H1 (cell line): ENCODE measurements around the gene EPHB1. TPM values are rescaled to one million over a fixed set of nuclear protein-coding genes. Genes with fewer than 3 reads are reported as not detected.
"Not testable (repeated sequence)": the region's sequence is repeated elsewhere in the genome, so short reads cannot be mapped to it uniquely, and the experiment has no call there.

ENCODE experiments used
- CTCF ChIA-PET: fragments of 300-600 bp; sonication (Branson Sonifier 250); formaldehyde crosslinking; loops from one replicate; lab custom pipeline; 2021; ENCODE audit not compliant: partially characterized antibody; lab: Charles Lee
- POLR2A ChIA-PET: fragments of 300-600 bp; sonication (Branson Sonifier 250); formaldehyde crosslinking; loops from one replicate; lab custom pipeline; 2021; ENCODE audit warnings: inconsistent platforms; ENCODE audit not compliant: partially characterized antibody; lab: Charles Lee
- DNase-seq, 2 experiments: peaks; one replicate each; pipeline versions ENCODE4 v3.0.0 to v3.0.0-alpha.2; 2010 to 2022; ENCODE audit warnings: low spot score in 2 of 2, low read depth in 1 of 2, mixed read lengths in 1 of 2
- FAIRE-seq: peaks from 2 replicates; lab custom pipeline; 2011; peaks lifted over from hg19 to GRCh38; lab: Jason Lieb, UNC
- H2AFZ ChIP-seq: 2 replicates; pipeline ENCODE4 v1.8.1; 2012; ENCODE audit warnings: low read length, inconsistent platforms
- H2AK5ac ChIP-seq: 2 replicates; pipeline ENCODE4 v1.6.1; 2013; ENCODE audit warnings: low read depth, low read length
- H2BK120ac ChIP-seq: replicated peaks from 2 replicates; pipeline ENCODE3; 2013; ENCODE audit warnings: low read depth, low read length, inconsistent platforms
- H2BK12ac ChIP-seq: 2 replicates; pipeline ENCODE4 v1.6.1; 2013; ENCODE audit warnings: low read depth, low read length
- H2BK15ac ChIP-seq: 2 replicates; pipeline ENCODE4 v1.6.1; 2013; ENCODE audit warnings: low read length
- H2BK20ac ChIP-seq: 2 replicates; pipeline ENCODE4 v1.6.1; 2013; ENCODE audit warnings: low read length
- H2BK5ac ChIP-seq: 2 replicates; pipeline ENCODE4 v1.6.1; 2013; ENCODE audit warnings: low read depth, low read length
- H3K14ac ChIP-seq: 2 replicates; pipeline ENCODE4 v1.6.1; 2013; ENCODE audit warnings: inconsistent platforms; ENCODE audit not compliant: insufficient read length
- H3K18ac ChIP-seq: 2 replicates; pipeline ENCODE4 v1.6.1; 2013; ENCODE audit warnings: low read length; ENCODE audit errors: extremely low read depth
- H3K23ac ChIP-seq: 2 replicates; pipeline ENCODE4 v1.6.1; 2013; ENCODE audit warnings: inconsistent platforms; ENCODE audit not compliant: insufficient read length
- H3K23me2 ChIP-seq: 2 replicates; pipeline ENCODE4 v1.6.1; 2013; ENCODE audit warnings: low read depth, low read length
- H3K27ac ChIP-seq: 2 replicates; pipeline ENCODE4 v1.6.1; 2011; ENCODE audit warnings: low read depth, low read length, inconsistent platforms
- H3K27me3 ChIP-seq, 4 experiments: replicated peaks in 1 of 4; 1 replicate in 1 of 4; 2 replicates in 3 of 4; pipeline versions ENCODE4 v1.6.1 to v1.8.1; 2011 to 2013; ENCODE audit warnings: low read length in 3 of 4, mild to moderate bottlenecking in 3 of 4, inconsistent platforms in 2 of 4, mixed read lengths in 2 of 4, moderate library complexity in 1 of 4; ENCODE audit not compliant: control insufficient read depth in 3 of 4, insufficient read depth in 3 of 4; ENCODE audit errors: extremely low read depth in 1 of 4
- H3K36me3 ChIP-seq, 4 experiments: 2 replicates each; pipeline versions ENCODE4 v1.6.1 to v1.8.1; 2011 to 2013; ENCODE audit warnings: mild to moderate bottlenecking in 4 of 4, low read length in 3 of 4, moderate library complexity in 2 of 4, control low read depth in 1 of 4, inconsistent platforms in 1 of 4; ENCODE audit not compliant: insufficient read depth in 4 of 4, control insufficient read depth in 2 of 4
- H3K4ac ChIP-seq: replicated peaks from 2 replicates; pipeline ENCODE3; 2013; ENCODE audit warnings: low read length, low read depth, mixed read lengths, inconsistent platforms; ENCODE audit not compliant: insufficient read length
- H3K4me1 ChIP-seq, 4 experiments: replicated peaks in 1 of 4; 1 replicate in 1 of 4; 2 replicates in 3 of 4; pipeline versions ENCODE4 v1.6.1 to v1.8.1; 2011 to 2013; ENCODE audit warnings: low read length in 3 of 4, inconsistent platforms in 2 of 4, mixed read lengths in 1 of 4; ENCODE audit not compliant: insufficient read depth in 4 of 4, control insufficient read depth in 3 of 4
- H3K4me2 ChIP-seq, 2 experiments: 2 replicates each; pipeline versions ENCODE4 v1.6.1 to v1.8.1; 2011 to 2013; ENCODE audit warnings: low read depth in 2 of 2, low read length in 2 of 2, control low read depth in 1 of 2, inconsistent platforms in 1 of 2, mild to moderate bottlenecking in 1 of 2; ENCODE audit not compliant: insufficient read depth in 1 of 2
- H3K4me3 ChIP-seq, 4 experiments: fragments of 200-600, 300-600 bp in 1 of 4; sonication (generic), shearing (Covaris generic), sonication (Bioruptor Twin) in 1 of 4; 2 replicates each; pipeline versions ENCODE4 v1.5.1 to v1.8.1; 2011 to 2016; ENCODE audit warnings: low read length in 4 of 4, low read depth in 3 of 4, control low read depth in 2 of 4, inconsistent platforms in 2 of 4, mild to moderate bottlenecking in 2 of 4, mixed read lengths in 1 of 4, moderate library complexity in 1 of 4; ENCODE audit not compliant: insufficient read depth in 2 of 4; ENCODE audit errors: extremely low read depth in 1 of 4
- H3K56ac ChIP-seq: replicated peaks from 2 replicates; pipeline ENCODE3; 2013; ENCODE audit warnings: low read depth, mild to moderate bottlenecking, mixed read lengths, low read length, inconsistent platforms; ENCODE audit not compliant: insufficient read length
- H3K79me1 ChIP-seq: 2 replicates; pipeline ENCODE4 v1.6.1; 2013; ENCODE audit warnings: low read depth, low read length, control low read depth
- H3K79me2 ChIP-seq, 2 experiments: 2 replicates each; pipeline versions ENCODE4 v1.6.1 to v1.8.1; 2012 to 2013; ENCODE audit warnings: low read length in 2 of 2, mild to moderate bottlenecking in 2 of 2, inconsistent platforms in 1 of 2; ENCODE audit not compliant: insufficient read depth in 2 of 2, control insufficient read depth in 1 of 2
- H3K9ac ChIP-seq, 4 experiments: replicated peaks in 1 of 4; 1 replicate in 1 of 4; 2 replicates in 3 of 4; pipeline versions ENCODE4 v1.6.1 to v1.8.1; 2011 to 2013; ENCODE audit warnings: low read depth in 3 of 4, low read length in 3 of 4, control low read depth in 2 of 4, mild to moderate bottlenecking in 2 of 4, moderate library complexity in 2 of 4, inconsistent platforms in 1 of 4; ENCODE audit errors: extremely low read depth in 1 of 4
- H3K9me3 ChIP-seq, 2 experiments: 2 replicates each; pipeline versions ENCODE4 v1.6.1 to v1.8.1; 2012 to 2013; ENCODE audit warnings: mild to moderate bottlenecking in 2 of 2, moderate library complexity in 2 of 2, control low read depth in 1 of 2, inconsistent platforms in 1 of 2, low read depth in 1 of 2, low read length in 1 of 2, mixed read lengths in 1 of 2; ENCODE audit not compliant: insufficient read depth in 2 of 2
- H4K20me1 ChIP-seq, 2 experiments: replicated peaks in 1 of 2; 2 replicates each; pipeline versions ENCODE3 to v1.8.1; 2011 to 2013; ENCODE audit warnings: inconsistent platforms in 2 of 2, low read length in 2 of 2, mild to moderate bottlenecking in 1 of 2; ENCODE audit not compliant: insufficient read depth in 2 of 2, control insufficient read depth in 1 of 2
- H4K5ac ChIP-seq: 2 replicates; pipeline ENCODE4 v1.6.1; 2013; ENCODE audit warnings: low read length, low read depth, mixed read lengths, inconsistent platforms; ENCODE audit not compliant: insufficient read length
- H4K8ac ChIP-seq: 2 replicates; pipeline ENCODE4 v1.8.0; 2013; ENCODE audit warnings: mild to moderate bottlenecking, moderate library complexity, low read length, inconsistent platforms; ENCODE audit not compliant: insufficient read depth; ENCODE audit errors: extremely low read depth
- H4K91ac ChIP-seq: replicated peaks from 2 replicates; pipeline ENCODE3; 2013; ENCODE audit warnings: low read length, mixed read lengths, inconsistent platforms; ENCODE audit not compliant: insufficient read length
- MAFK ChIP-seq: IDR thresholded peaks from 2 replicates; pipeline ENCODE4 v1.6.1; 2012; ENCODE audit warnings: low read depth, mild to moderate bottlenecking, improper control_type of control experiment, low read length
- WGBS, 2 experiments: shearing (Covaris generic) in 1 of 2; methylation state at CpG; one replicate each; pipeline versions ENCODE4 v1.1.6 to v1.1.7; 2013 to 2015; ENCODE audit warnings: low lambda C conversion rate in 2 of 2, mixed read lengths in 2 of 2, inconsistent platforms in 1 of 2, low coverage in 1 of 2, missing lambda C conversion rate in 1 of 2; ENCODE audit not compliant: insufficient replicate concordance in 2 of 2, insufficient coverage in 1 of 2, insufficient read length in 1 of 2; ENCODE audit errors: extremely low coverage in 1 of 2, missing lambda C conversion rate in 1 of 2; 5-methylcytosine and 5-hydroxymethylcytosine counted together
- polyA plus RNA-seq, 7 experiments: library from polyadenylated mRNA; depleted of rRNA in 3 of 7; stranded (reverse) in 5 of 7; unstranded in 2 of 7; fragments of >200 nt in 5 of 7; fragments of 200-250 nt in 2 of 7; gene quantifications; 1 replicate in 5 of 7; 2 replicates in 1 of 7; 4 replicates in 1 of 7; pipeline versions ENCODE4 v1.2.1 to v1.2.3, GENCODE V29; 2011 to 2013; ENCODE audit warnings: missing spikeins in 2 of 7, mixed read lengths in 2 of 7
- total RNA-seq: library from RNA; stranded (reverse); fragmentation: NEBNext Ultra II Directional; extraction: Animal tissue kit (Norgen Biotek cat#: 25700); gene quantifications from 2 replicates; pipeline ENCODE4 v1.2.1, GENCODE V29; 2021

EPHB1 gene
- total and polyA plus RNA-seq, 2 of the 8 experiments (the other 6 are each of a cell fraction or from before 2014, with no cell fraction given) = 3.5 to 5.9 TPM

- H3K4me1 ChIP-seq, H3K4me2 ChIP-seq, H2BK120ac ChIP-seq, POLR2A ChIA-PET, H2AK5ac ChIP-seq, H3K56ac ChIP-seq, DNase-seq, H3K27ac ChIP-seq, H3K14ac ChIP-seq, H3K18ac ChIP-seq, H3K79me2 ChIP-seq, H4K8ac ChIP-seq, H3K36me3 ChIP-seq, H3K4ac ChIP-seq, H4K20me1 ChIP-seq, H3K4me3 ChIP-seq, H4K5ac ChIP-seq, H3K9ac ChIP-seq, H3K27me3 ChIP-seq, H3K23me2 ChIP-seq, H2BK20ac ChIP-seq, H2AFZ ChIP-seq, H3K23ac ChIP-seq, H3K9me3 ChIP-seq, H3K79me1 ChIP-seq, FAIRE-seq: not testable (repeated sequence)
- peak; percentile 42; the same call in 1 of the 2 replicates for TF ChIP-seq MAFK
- Histone ChIP-seq H2BK15ac (0 out of 2 replicates have a peak overlapping the region, but pooled peaks have one; percentile 72), H2BK12ac (peak overlapping the region; percentile 75; the same call in 1 of the 2 replicates), H4K91ac (peak overlapping the region; percentile 54), H2BK5ac (peak overlapping the region; percentile 20; the same call in 1 of the 2 replicates)
- WGBS, 2 experiments = 94% methylated on average over 5 of the region's 5 CpGs; no CpG with 5 or more reads in 1 of the 2 experiments
- CTCF ChIA-PET = interaction anchor here (0.7 to 1.4 kb wide), 3 partner anchors 11 to 19 kb away, joined by 4 read pairs; no protein-coding TSS in a partner anchor
Observed at GRCh38 chr3:135066844-135067727, 272.0 kb downstream of the EPHB1 start.
